Testis (tissue), 3 donors: Measurements from ENCODE around the gene MRFAP1L1. TPM values are rescaled to one million over a fixed set of nuclear protein-coding genes. Genes with fewer than 3 reads are reported as not detected.

Experiments used
- DNase-seq: peaks from one replicate; pipeline ENCODE4 v3.0.0-alpha.2; 2019
- H3K27ac ChIP-seq, 2 donors: fragments of 200-600 bp; sonication (generic); one replicate each; pipeline ENCODE4 v1.5.1; 2019
- H3K27me3 ChIP-seq: fragments of 200-600 bp; sonication (generic); one replicate; pipeline ENCODE4 v1.5.1; 2019
- H3K36me3 ChIP-seq: fragments of 200-600 bp; sonication (generic); one replicate; pipeline ENCODE4 v1.5.1; 2017; ENCODE audit warnings: low read depth; ENCODE audit errors: missing control alignments
- H3K4me1 ChIP-seq: fragments of 200-600 bp; sonication (generic); one replicate; pipeline ENCODE4 v1.5.1; 2019
- H3K4me3 ChIP-seq, 2 donors: fragments of 200-600 bp; sonication (generic); one replicate each; pipeline ENCODE4 v1.5.1; 2017 to 2019
- H3K9me3 ChIP-seq: fragments of 200-600 bp; sonication (generic); one replicate; pipeline ENCODE4 v1.5.1; 2017
- POLR2A ChIP-seq: fragments of 450-650 bp; IDR thresholded peaks from one replicate; pipeline ENCODE4 v1.6.1; 2017; ENCODE audit warnings: antibody characterized with exemption, mild to moderate bottlenecking, moderate library complexity
- WGBS, 2 donors: methylation state at CpG; one replicate each; pipeline ENCODE4 v1.1.5; 2018; 5-methylcytosine and 5-hydroxymethylcytosine counted together
- intact Hi-C: fragments of 100-400 bp; cut with DNase I; formaldehyde crosslinking; loops from one replicate; pipeline ENCODE4 v1.15.1; 2023; ENCODE audit warnings: low total_unique reads
- polyA plus RNA-seq: library from polyadenylated mRNA; stranded (reverse); fragments of 350-450 nt; fragmentation: Illumina TruSeq; extraction: RNeasy Lipid Tissue Mini Kit (QIAGEN cat#74804); gene quantifications from one replicate; pipeline ENCODE4 v1.2.3, GENCODE V29; 2014; ENCODE audit warnings: low read depth, low replicate concordance; ENCODE audit not compliant: insufficient read depth
- total RNA-seq, 2 donors: library from RNA; depleted of rRNA; stranded (reverse); fragments of >200 nt; gene quantifications; one replicate each; pipeline ENCODE4 v1.2.3, GENCODE V29; 2016
- TF ChIP-seq, protein P1 (sequence below), 3 experiments: fragments of 450-650 bp in 2 of 3; fragments of 200-600 bp in 1 of 3; sonication (generic) in 1 of 3; IDR thresholded peaks; one replicate each; pipeline ENCODE4 v1.5.1; 2016 to 2019; ENCODE audit warnings: antibody characterized with exemption in 3 of 3, mild to moderate bottlenecking in 2 of 3, moderate library complexity in 1 of 3

The MRFAP1L1 gene
- total and polyA plus RNA-seq, 3 donors from 2014 or later, result 40.8 to 60.5 (median 42.9) TPM

DNA sequence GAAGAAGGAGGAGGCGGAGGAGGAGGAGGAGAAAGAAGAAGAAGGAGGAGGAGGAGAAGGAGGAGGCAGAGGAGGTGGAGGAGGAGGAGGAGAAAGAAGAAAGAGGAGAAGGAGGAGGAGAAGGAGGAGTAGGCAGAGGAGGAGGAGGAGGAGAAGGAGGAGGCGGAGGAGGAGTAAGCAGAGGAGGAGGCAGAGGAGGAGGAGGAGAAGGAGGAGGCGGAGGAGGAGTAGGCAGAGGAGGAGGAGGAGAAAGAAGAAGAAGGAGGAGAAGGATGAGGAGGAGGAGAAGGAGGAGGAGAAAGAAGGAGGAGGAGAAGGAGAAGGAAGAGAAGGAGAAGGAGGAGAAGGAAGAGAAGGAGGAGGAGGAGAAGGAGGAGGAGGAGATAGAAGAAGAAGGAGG, 49.2 kb downstream of the MRFAP1L1 start:
- WGBS, 2 donors, result 52 to 77% methylated on average over 3 of the region's 3 CpGs
- no peak for TF ChIP-seq POLR2A
- TF ChIP-seq, protein P1, sequence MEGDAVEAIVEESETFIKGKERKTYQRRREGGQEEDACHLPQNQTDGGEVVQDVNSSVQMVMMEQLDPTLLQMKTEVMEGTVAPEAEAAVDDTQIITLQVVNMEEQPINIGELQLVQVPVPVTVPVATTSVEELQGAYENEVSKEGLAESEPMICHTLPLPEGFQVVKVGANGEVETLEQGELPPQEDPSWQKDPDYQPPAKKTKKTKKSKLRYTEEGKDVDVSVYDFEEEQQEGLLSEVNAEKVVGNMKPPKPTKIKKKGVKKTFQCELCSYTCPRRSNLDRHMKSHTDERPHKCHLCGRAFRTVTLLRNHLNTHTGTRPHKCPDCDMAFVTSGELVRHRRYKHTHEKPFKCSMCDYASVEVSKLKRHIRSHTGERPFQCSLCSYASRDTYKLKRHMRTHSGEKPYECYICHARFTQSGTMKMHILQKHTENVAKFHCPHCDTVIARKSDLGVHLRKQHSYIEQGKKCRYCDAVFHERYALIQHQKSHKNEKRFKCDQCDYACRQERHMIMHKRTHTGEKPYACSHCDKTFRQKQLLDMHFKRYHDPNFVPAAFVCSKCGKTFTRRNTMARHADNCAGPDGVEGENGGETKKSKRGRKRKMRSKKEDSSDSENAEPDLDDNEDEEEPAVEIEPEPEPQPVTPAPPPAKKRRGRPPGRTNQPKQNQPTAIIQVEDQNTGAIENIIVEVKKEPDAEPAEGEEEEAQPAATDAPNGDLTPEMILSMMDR (IDR thresholded peaks at IDR 0.05), result no peak
- no peaks in the 10 kb centered on the region for H3K36me3 ChIP-seq
- no peak overlapping the region for H3K27ac ChIP-seq
- H3K27me3 ChIP-seq, result no peaks in the 10 kb centered on the region
- intact Hi-C loops, result no loop called here
- H3K9me3 ChIP-seq, result no peaks in the 10 kb centered on the region
- H3K4me1 ChIP-seq, result peaks cover 15% of the 10 kb centered on the region
- peak; percentile 72 for DNase-seq
- no peak overlapping the region for H3K4me3 ChIP-seq

DNA sequence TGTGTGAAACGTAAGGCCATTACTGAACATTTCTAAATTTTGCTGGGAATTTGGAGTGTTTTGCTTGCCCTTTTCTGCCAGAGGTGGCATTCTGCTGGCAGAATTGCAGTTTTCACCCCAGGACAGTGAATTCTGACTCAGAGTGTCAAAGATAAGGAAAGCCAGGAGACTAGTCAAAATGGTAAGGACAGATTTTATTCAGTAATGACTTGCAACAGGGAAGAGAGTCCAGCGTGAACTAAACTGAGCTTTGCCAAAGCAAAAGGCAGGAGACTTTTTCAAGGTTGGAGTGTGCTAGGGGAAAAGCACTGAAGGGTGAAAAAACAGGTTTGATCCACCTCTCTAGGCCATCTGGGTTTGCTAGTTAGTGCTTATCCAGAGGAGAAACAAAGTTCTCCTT, 49.8 kb downstream of the MRFAP1L1 start:
- TF ChIP-seq, protein P1 (IDR thresholded peaks at IDR 0.05), result no peak
- no peak for TF ChIP-seq POLR2A
- peaks cover 15% of the 10 kb centered on the region for H3K4me1 ChIP-seq
- no peaks in the 10 kb centered on the region for H3K27me3 ChIP-seq
- peak overlapping the region in 1 of 2 donors; percentile 89 for H3K27ac ChIP-seq
- H3K36me3 ChIP-seq, result no peaks in the 10 kb centered on the region
- WGBS, 2 donors, result 59 to 73% methylated on average over 2 of the region's 2 CpGs
- no peak for DNase-seq
- intact Hi-C loops, result no loop called here
- no peaks in the 10 kb centered on the region for H3K9me3 ChIP-seq
- H3K4me3 ChIP-seq, result no peak overlapping the region

DNA sequence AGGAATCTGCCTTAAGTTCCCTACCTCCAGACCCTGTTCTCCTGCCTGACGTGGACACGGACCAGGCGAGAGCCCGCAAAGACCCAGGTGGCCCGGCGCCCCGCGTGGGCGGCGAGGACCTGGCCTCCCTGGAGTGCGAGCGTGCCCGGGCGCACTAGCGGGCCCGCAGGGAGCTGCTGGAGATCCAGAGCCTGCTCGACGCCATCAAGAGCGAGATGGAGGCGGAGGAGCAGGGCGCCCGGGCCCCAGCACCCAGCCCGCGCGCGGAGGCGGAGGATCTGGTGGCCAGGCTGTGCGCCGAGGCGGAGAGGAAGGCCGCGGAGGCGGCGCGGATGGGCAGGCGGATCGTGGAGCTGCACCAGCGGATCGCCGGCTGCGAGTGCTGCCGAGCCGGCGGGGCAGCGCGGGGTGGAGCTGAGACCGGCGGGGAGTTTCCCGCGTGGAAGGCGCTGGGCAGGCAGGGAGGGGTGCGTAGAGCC, 51.0 kb downstream of the MRFAP1L1 start:
- Histone ChIP-seq H3K9me3 (no peaks in the 10 kb centered on the region), H3K4me1 (peaks cover 15% of the 10 kb centered on the region), H3K4me3 (peak overlapping the region; percentile 41 to 50), H3K36me3 (no peaks in the 10 kb centered on the region), H3K27me3 (no peaks in the 10 kb centered on the region), H3K27ac (peak overlapping the region; percentile 69 to 89)
- TF ChIP-seq, protein P1 (IDR thresholded peaks at IDR 0.05), result no peak
- TF ChIP-seq POLR2A, result no peak
- WGBS, 2 donors, result 0 to 2% methylated on average over 5 to 35 of the region's 52 CpGs
- intact Hi-C loops, result no loop called here
- peak; percentile 50 for DNase-seq

DNA sequence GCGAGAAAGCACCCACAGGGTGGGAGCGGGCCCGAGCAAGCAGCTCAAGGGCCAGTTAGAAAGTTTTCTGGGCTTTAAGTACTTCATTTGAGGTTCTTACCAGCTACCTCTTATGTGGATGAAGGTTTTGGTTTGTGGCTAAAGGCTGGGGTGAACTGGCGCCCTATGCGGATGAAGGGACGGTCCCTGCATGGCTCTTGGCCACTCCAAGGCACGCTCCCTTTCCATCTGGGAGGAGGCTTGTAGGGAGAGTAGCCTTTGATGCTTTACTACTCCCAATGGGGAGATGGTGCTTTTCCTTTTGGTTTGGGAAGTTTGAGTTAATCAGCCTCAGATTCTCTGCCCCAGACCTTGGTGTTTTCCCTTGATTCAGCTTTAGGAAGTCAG, 51.5 kb downstream of the MRFAP1L1 start:
- WGBS, 2 donors, result 40 to 43% methylated on average over 6 to 7 of the region's 7 CpGs
- no peaks in the 10 kb centered on the region for H3K27me3 ChIP-seq

More for the DNA sequence above, 51.5 kb downstream of the MRFAP1L1 start:
- peak overlapping the region; percentile 69 to 89 for H3K27ac ChIP-seq
- TF ChIP-seq, protein P1 (IDR thresholded peaks at IDR 0.05), result no peak
- no peak for TF ChIP-seq POLR2A
- H3K4me1 ChIP-seq, result peaks cover 15% of the 10 kb centered on the region
- peak overlapping the region; percentile 41 to 50 for H3K4me3 ChIP-seq
- H3K36me3 ChIP-seq, result no peaks in the 10 kb centered on the region
- H3K9me3 ChIP-seq, result no peaks in the 10 kb centered on the region
- peak; percentile 34 for DNase-seq
- intact Hi-C loops, result no loop called here

Other genes with a start within 250 kb of the MRFAP1L1 start
- 10 to 100 TPM in 1 of 2 donors, 1 to 10 TPM in 1; 7.9 to 13.1 TPM for gene PPP2R2C, start 237.3 kb downstream of the MRFAP1L1 start, total RNA-seq
- 20.4 TPM for gene PPP2R2C, start 237.3 kb downstream of the MRFAP1L1 start, polyA plus RNA-seq
- gene MAN2B2, start 134.7 kb downstream of the MRFAP1L1 start, total RNA-seq, result 10 to 100 TPM; 17.0 to 23.7 TPM
- gene MAN2B2, start 134.7 kb downstream of the MRFAP1L1 start, polyA plus RNA-seq, result 15.0 TPM
- 100 to 1,000 TPM; 289 to 308 TPM for gene MRFAP1, start 69.2 kb downstream of the MRFAP1L1 start, total RNA-seq
- gene MRFAP1, start 69.2 kb downstream of the MRFAP1L1 start, polyA plus RNA-seq, result 382 TPM
- gene S100P, start 16.0 kb downstream of the MRFAP1L1 start, total RNA-seq, result 1 to 10 TPM in 1 of 2 donors, under 1 TPM in 1; 0.19 to 2.1 TPM
- gene S100P, start 16.0 kb downstream of the MRFAP1L1 start, polyA plus RNA-seq, result 3.5 TPM
- gene BLOC1S4, start 6.3 kb upstream of the MRFAP1L1 start, total RNA-seq, result 10 to 100 TPM; 21.3 to 27.3 TPM
- gene BLOC1S4, start 6.3 kb upstream of the MRFAP1L1 start, polyA plus RNA-seq, result 10.2 TPM
- gene KIAA0232, start 72.9 kb upstream of the MRFAP1L1 start, total RNA-seq, result 10 to 100 TPM; 47.9 to 48.0 TPM
- 22.7 TPM for gene KIAA0232, start 72.9 kb upstream of the MRFAP1L1 start, polyA plus RNA-seq
- gene TBC1D14, start 200.0 kb upstream of the MRFAP1L1 start, total RNA-seq, result 10 to 100 TPM; 87.6 to 98.8 TPM
- 78.0 TPM for gene TBC1D14, start 200.0 kb upstream of the MRFAP1L1 start, polyA plus RNA-seq